GM23248 (cell line): ENCODE data around the gene HERC2.
"Not testable (repeated sequence)": the region's sequence is repeated elsewhere in the genome, so short reads cannot be mapped to it uniquely, and the experiment has no call there.

ENCODE experiments used
- EZH2 ChIP-seq: fragments of 200-600 bp; sonication (generic); IDR thresholded peaks from 2 replicates; pipeline ENCODE4 v1.6.1; 2018; ENCODE audit warnings: antibody characterized with exemption, mild to moderate bottlenecking; ENCODE audit not compliant: insufficient read depth, poor library complexity, severe bottlenecking
- EZH2phosphoT487 ChIP-seq: fragments of 200-600 bp; sonication (generic); IDR thresholded peaks from 2 replicates; pipeline ENCODE4 v1.6.1; 2018; ENCODE audit warnings: antibody characterized with exemption, moderate library complexity, mild to moderate bottlenecking, low read depth; ENCODE audit not compliant: insufficient read depth

DNA sequence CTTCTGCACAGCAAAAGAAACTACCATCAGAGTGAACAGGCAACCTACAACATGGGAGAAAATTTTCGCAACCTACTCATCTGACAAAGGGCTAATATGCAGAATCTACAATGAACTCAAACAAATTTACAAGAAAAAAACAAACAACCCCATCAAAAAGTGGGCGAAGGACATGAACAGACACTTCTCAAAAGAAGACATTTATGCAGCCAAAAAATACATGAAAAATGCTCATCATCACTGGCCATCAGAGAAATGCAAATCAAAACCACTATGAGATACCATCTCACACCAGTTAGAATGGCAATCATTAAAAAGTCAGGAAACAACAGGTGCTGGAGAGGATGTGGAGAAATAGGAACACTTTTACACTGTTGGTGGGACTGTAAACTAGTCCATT lies 16.3 kb downstream of the HERC2 start:
- TF ChIP-seq EZH2phosphoT487, EZH2: not testable (repeated sequence)
